Fibroblast of lung (primary cell): ENCODE measurements around the gene TMCC1. TPM values are rescaled to one million over a fixed set of nuclear protein-coding genes. Genes with fewer than 3 reads are reported as not detected.
A peak's percentile ranks its signal among the peaks of the same experiment; 100 is the strongest.

Experiments
- DNase-seq, 2 donors: peaks; one replicate each; pipeline versions ENCODE4 v3.0.0 to v3.0.0-alpha.2; 2010; ENCODE audit warnings: low read depth in 2 of 2
- H2AFZ ChIP-seq: 2 replicates; pipeline ENCODE4 v1.5.1; 2012; ENCODE audit warnings: low read length, control low read depth, inconsistent platforms
- H3K27ac ChIP-seq: 2 replicates; pipeline ENCODE4 v1.5.1; 2011; ENCODE audit warnings: low read length, control low read depth; ENCODE audit not compliant: insufficient read depth
- H3K27me3 ChIP-seq: 2 replicates; pipeline ENCODE4 v1.5.1; 2011; ENCODE audit warnings: mild to moderate bottlenecking, low read length; ENCODE audit not compliant: control insufficient read depth, insufficient read depth
- H3K36me3 ChIP-seq: 2 replicates; pipeline ENCODE4 v1.5.1; 2011; ENCODE audit warnings: low read length; ENCODE audit not compliant: control insufficient read depth, insufficient read depth
- H3K4me1 ChIP-seq: 2 replicates; pipeline ENCODE4 v1.5.1; 2011; ENCODE audit warnings: low read length; ENCODE audit not compliant: control insufficient read depth, insufficient read depth; ENCODE audit errors: extremely low read depth
- H3K4me2 ChIP-seq: 2 replicates; pipeline ENCODE4 v1.5.1; 2011; ENCODE audit warnings: low read length, control low read depth; ENCODE audit not compliant: insufficient read depth; ENCODE audit errors: extremely low read depth
- H3K4me3 ChIP-seq, 4 experiments: fragments of 200-600 bp in 1 of 4; sonication (generic) in 1 of 4; replicated peaks in 1 of 4; 2 replicates each; pipeline ENCODE4 v1.5.1; 2011 to 2016; ENCODE audit warnings: low read length in 4 of 4, low read depth in 3 of 4, mild to moderate bottlenecking in 3 of 4, control low read depth in 2 of 4, inconsistent platforms in 1 of 4, mixed read lengths in 1 of 4; ENCODE audit not compliant: insufficient read depth in 1 of 4; ENCODE audit errors: control extremely low read depth in 1 of 4
- H3K79me2 ChIP-seq: 2 replicates; pipeline ENCODE4 v1.5.1; 2012; ENCODE audit warnings: mild to moderate bottlenecking, low read length, inconsistent platforms; ENCODE audit not compliant: control insufficient read depth, insufficient read depth
- H3K9ac ChIP-seq: 2 replicates; pipeline ENCODE4 v1.5.1; 2011; ENCODE audit warnings: mild to moderate bottlenecking, low read length, control low read depth; ENCODE audit not compliant: insufficient read depth
- H3K9me3 ChIP-seq: 2 replicates; pipeline ENCODE4 v1.5.1; 2012; ENCODE audit warnings: low read depth, low read length; ENCODE audit not compliant: control insufficient read depth, insufficient read depth
- H4K20me1 ChIP-seq: 2 replicates; pipeline ENCODE4 v1.5.1; 2011; ENCODE audit warnings: low read length; ENCODE audit not compliant: control insufficient read depth, insufficient read depth; ENCODE audit errors: extremely low read depth
- EZH2 ChIP-seq: IDR thresholded peaks from 2 replicates; pipeline ENCODE4 v1.5.1; 2012; ENCODE audit warnings: low read length, control low read depth, mild to moderate bottlenecking; ENCODE audit errors: missing control alignments
- polyA plus RNA-seq, 2 donors: library from polyadenylated mRNA; depleted of rRNA in 1 of 2; stranded (reverse) in 1 of 2; unstranded in 1 of 2; fragments of >200 nt; gene quantifications; 2 replicates each; pipeline ENCODE4 v1.2.1, GENCODE V29; 2011 to 2012; ENCODE audit warnings: missing spikeins in 1 of 2
- total RNA-seq: library from RNA; depleted of rRNA; stranded (reverse); fragments of >200 nt; gene quantifications from 2 replicates; pipeline ENCODE4 v1.2.1, GENCODE V29; 2014
- TF ChIP-seq, protein P1 (sequence below), 2 donors: IDR thresholded peaks in 1 of 2; conservative IDR thresholded peaks in 1 of 2; 1 replicate in 1 of 2; 2 replicates in 1 of 2; pipeline ENCODE4 v1.5.1; 2011 to 2012; ENCODE audit warnings: low read length in 2 of 2, control low read depth in 1 of 2, inconsistent platforms in 1 of 2, low read depth in 1 of 2, mild to moderate bottlenecking in 1 of 2

The TMCC1 gene
- total and polyA plus RNA-seq, 2 donors (not counting 1 experiment from before 2014, with no cell fraction given) = 16.2 to 16.8 TPM

DNA sequence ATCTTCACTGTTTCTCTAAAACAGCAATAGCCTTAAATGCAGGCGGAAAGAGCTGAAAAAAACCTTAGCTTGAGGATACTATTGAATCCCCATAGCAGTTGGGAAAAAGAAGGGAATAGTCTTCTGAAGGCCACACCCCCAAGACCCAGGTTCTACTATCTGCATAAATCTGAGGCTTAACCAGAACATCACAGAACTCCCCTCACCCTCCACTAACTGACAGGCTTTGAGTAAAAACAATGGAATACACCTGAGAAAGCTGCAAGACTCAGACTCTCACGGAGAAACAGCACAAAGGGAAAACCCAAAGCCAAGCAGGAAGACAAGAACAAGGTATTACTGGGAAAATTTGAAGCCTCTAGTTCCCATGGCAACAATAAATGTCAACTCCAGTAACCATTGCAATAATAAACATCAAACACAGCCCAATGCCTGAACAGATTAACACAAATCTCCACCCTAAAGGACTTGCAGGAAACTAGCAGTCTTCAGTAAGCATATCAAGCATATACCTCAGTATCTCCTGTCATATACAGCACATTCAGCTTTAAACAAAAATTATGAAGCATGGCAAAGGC is 56.4 kb downstream of the TMCC1 start:
- H3K4me2 ChIP-seq = no peak overlapping the region
- TF ChIP-seq, protein P1, sequence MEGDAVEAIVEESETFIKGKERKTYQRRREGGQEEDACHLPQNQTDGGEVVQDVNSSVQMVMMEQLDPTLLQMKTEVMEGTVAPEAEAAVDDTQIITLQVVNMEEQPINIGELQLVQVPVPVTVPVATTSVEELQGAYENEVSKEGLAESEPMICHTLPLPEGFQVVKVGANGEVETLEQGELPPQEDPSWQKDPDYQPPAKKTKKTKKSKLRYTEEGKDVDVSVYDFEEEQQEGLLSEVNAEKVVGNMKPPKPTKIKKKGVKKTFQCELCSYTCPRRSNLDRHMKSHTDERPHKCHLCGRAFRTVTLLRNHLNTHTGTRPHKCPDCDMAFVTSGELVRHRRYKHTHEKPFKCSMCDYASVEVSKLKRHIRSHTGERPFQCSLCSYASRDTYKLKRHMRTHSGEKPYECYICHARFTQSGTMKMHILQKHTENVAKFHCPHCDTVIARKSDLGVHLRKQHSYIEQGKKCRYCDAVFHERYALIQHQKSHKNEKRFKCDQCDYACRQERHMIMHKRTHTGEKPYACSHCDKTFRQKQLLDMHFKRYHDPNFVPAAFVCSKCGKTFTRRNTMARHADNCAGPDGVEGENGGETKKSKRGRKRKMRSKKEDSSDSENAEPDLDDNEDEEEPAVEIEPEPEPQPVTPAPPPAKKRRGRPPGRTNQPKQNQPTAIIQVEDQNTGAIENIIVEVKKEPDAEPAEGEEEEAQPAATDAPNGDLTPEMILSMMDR (conservative IDR thresholded peaks at IDR 0.05 in 1 of 2, IDR thresholded peaks at IDR 0.05 in 1 of 2; ENCODE audit: low read depth in 1 of 2, low read length in 2 of 2) = no peak
- TF ChIP-seq EZH2 = no peak
- H3K27me3 ChIP-seq = no peaks in the 10 kb centered on the region
- no peaks in the 10 kb centered on the region for H4K20me1 ChIP-seq
- H3K4me1 ChIP-seq = no peaks in the 10 kb centered on the region
- H2AFZ ChIP-seq = no peak overlapping the region
- peak; percentile 18 to 33 for DNase-seq
- no peaks in the 10 kb centered on the region for H3K36me3 ChIP-seq
- no peaks in the 10 kb centered on the region for H3K79me2 ChIP-seq
- H3K9me3 ChIP-seq = no peaks in the 10 kb centered on the region
- no peak overlapping the region for H3K27ac ChIP-seq
- no peak overlapping the region for H3K4me3 ChIP-seq
- no peak overlapping the region for H3K9ac ChIP-seq

DNA sequence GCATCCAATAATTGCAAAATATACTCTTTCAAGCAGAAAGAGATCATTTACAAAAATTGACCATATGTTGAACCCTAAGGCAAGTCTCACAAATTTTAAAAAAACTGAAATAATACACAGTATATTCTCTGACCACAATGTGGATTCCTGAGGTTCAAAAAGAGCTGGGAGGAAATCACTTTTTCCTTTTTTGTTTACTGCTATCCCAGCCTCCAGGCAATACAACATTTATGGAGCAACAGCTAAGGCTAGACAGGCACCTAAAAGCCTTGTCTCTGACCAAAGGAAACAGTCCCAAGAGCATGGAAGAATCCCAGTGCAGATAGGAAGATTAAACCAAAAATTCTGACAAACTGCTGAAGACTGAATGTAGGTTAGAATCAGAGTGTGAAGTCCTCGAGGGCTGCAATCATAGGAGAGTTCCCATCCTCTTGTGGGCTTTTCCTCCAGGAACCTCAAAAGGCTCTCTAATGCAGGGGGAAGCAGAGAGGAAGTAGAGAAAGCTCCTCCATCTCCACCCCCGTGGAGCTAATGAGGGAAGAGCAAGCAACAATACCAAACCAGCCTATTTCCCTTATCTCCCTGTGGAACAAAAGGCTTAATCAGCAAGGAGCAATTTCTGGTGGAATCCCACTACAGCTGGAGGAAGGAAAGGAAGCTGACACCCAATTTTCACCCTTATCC is 57.0 kb downstream of the TMCC1 start:
- H3K79me2 ChIP-seq = no peaks in the 10 kb centered on the region
- H3K4me2 ChIP-seq = no peak overlapping the region
- H3K36me3 ChIP-seq = no peaks in the 10 kb centered on the region
- no peaks in the 10 kb centered on the region for H4K20me1 ChIP-seq
- DNase-seq = peak in 1 of 2 donors; percentile 14
- H3K4me3 ChIP-seq = no peak overlapping the region
- H3K9me3 ChIP-seq = no peaks in the 10 kb centered on the region
- no peak overlapping the region for H3K9ac ChIP-seq
- H3K27ac ChIP-seq = no peak overlapping the region
- H3K4me1 ChIP-seq = no peaks in the 10 kb centered on the region
- no peaks in the 10 kb centered on the region for H3K27me3 ChIP-seq
- no peak overlapping the region for H2AFZ ChIP-seq
- TF ChIP-seq EZH2 = no peak
- TF ChIP-seq, protein P1 (conservative IDR thresholded peaks at IDR 0.05 in 1 of 2, IDR thresholded peaks at IDR 0.05 in 1 of 2; ENCODE audit: low read depth in 1 of 2, low read length in 2 of 2) = no peak

DNA sequence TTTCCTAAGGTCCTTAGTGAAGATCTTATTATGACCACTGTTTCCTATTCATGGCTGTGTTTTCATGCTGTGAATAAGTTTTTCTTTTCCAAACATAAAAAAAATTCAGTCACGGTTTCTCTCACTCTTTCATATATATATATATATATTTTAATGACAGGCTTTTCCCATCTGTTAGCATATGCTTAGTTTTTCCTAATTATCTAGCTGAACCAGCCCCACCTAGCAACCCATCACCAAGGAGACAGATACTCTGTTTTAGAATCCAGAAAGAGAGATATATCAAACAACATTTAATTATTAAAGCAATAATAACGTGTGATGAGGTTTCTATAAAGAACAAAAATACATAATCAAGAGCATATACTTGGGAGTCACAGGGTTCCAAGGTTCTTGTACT is 58.3 kb downstream of the TMCC1 start:
- no peak overlapping the region for H3K4me3 ChIP-seq
- no peaks in the 10 kb centered on the region for H3K27me3 ChIP-seq
- TF ChIP-seq, protein P1 (conservative IDR thresholded peaks at IDR 0.05 in 1 of 2, IDR thresholded peaks at IDR 0.05 in 1 of 2; ENCODE audit: low read depth in 1 of 2, low read length in 2 of 2) = no peak
- no peak for TF ChIP-seq EZH2
- no peak overlapping the region for H3K9ac ChIP-seq
- no peak overlapping the region for H3K4me2 ChIP-seq
- no peaks in the 10 kb centered on the region for H3K9me3 ChIP-seq
- H3K4me1 ChIP-seq = peaks cover 5% of the 10 kb centered on the region
- no peak overlapping the region for H3K27ac ChIP-seq
- H3K79me2 ChIP-seq = no peaks in the 10 kb centered on the region
- no peaks in the 10 kb centered on the region for H3K36me3 ChIP-seq
- no peaks in the 10 kb centered on the region for H4K20me1 ChIP-seq
- no peak overlapping the region for H2AFZ ChIP-seq
- DNase-seq = no peak
